IMR-90 (cell line): Measurements from ENCODE around the gene MAPK8IP1.

Experiments
- CEBPB ChIP-seq: IDR thresholded peaks from 2 replicates; pipeline ENCODE4 v1.6.1; 2012; ENCODE audit warnings: low read depth, low read length, improper control_type of control experiment
- CTCF ChIP-seq: conservative IDR thresholded peaks from 2 replicates; pipeline ENCODE4 v1.5.1; 2012; ENCODE audit warnings: mild to moderate bottlenecking, low read depth, low read length, improper control_type of control experiment
- POLR2A ChIP-seq: IDR thresholded peaks from 2 replicates; pipeline ENCODE4 v1.6.1; 2012; ENCODE audit warnings: mild to moderate bottlenecking, low read depth, low read length

GRCh38 chr11:45890886-45891550 lies 5.6 kb downstream of the MAPK8IP1 start:
- TF ChIP-seq POLR2A (no peak), CTCF (no peak), CEBPB (no peak)
